GM10266 (cell line): ENCODE data around the gene DUSP10.

ENCODE experiments used
- DNase-seq: peaks from one replicate; pipeline ENCODE4 v3.0.0; 2012; ENCODE audit errors: extremely low spot score
- TF ChIP-seq, protein P1 (sequence below): IDR thresholded peaks from 2 replicates; pipeline ENCODE4 v1.5.1; 2012; ENCODE audit warnings: mild to moderate bottlenecking, low read depth; ENCODE audit not compliant: control insufficient read depth, insufficient read depth; ENCODE audit errors: missing control alignments

The DUSP10 gene

GRCh38 chr1:221725735-221726672, 15.9 kb downstream of the DUSP10 start:
- TF ChIP-seq, protein P1, sequence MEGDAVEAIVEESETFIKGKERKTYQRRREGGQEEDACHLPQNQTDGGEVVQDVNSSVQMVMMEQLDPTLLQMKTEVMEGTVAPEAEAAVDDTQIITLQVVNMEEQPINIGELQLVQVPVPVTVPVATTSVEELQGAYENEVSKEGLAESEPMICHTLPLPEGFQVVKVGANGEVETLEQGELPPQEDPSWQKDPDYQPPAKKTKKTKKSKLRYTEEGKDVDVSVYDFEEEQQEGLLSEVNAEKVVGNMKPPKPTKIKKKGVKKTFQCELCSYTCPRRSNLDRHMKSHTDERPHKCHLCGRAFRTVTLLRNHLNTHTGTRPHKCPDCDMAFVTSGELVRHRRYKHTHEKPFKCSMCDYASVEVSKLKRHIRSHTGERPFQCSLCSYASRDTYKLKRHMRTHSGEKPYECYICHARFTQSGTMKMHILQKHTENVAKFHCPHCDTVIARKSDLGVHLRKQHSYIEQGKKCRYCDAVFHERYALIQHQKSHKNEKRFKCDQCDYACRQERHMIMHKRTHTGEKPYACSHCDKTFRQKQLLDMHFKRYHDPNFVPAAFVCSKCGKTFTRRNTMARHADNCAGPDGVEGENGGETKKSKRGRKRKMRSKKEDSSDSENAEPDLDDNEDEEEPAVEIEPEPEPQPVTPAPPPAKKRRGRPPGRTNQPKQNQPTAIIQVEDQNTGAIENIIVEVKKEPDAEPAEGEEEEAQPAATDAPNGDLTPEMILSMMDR, result no peak
- DNase-seq, result peak; percentile 22

DNA sequence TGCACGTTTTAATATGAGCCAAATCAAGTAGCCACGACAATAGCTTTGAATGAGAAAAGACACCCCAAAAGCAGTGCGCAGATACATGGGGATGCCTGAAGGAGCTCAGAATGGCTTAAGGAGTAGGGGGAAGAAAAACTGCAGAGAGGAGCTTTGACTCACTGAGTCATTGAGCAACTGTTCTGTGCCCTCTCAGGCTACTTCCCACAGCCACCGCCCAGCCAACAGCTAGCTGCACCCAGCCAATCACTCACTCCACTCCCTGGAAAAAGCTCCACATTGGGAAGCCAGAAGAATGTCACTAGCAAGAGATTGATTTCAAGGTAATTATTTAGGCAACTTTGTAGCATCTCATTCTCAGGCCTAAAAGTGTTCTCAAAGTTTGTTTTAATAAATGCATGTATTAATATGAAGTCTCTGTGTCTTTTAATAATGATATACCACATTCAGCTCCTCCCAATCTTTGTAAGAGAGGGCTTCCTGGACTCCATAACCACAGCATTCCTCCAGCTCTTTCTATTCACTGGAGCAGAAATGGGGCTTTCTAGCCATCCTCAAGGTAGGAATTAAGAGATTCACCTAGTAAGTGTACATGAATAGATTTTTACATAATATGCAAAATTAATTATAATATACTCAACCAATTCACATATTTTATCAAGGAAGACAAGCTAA, 16.8 kb downstream of the DUSP10 start:
- no peak for DNase-seq
- TF ChIP-seq, protein P1, result no peak

GRCh38 chr1:221723848-221724236, 18.0 kb downstream of the DUSP10 start:
- TF ChIP-seq, protein P1, result no peak
- no peak for DNase-seq

GRCh38 chr1:221723018-221723847, 18.7 kb downstream of the DUSP10 start:
- TF ChIP-seq, protein P1, result no peak
- DNase-seq, result peak; percentile 12

DNA sequence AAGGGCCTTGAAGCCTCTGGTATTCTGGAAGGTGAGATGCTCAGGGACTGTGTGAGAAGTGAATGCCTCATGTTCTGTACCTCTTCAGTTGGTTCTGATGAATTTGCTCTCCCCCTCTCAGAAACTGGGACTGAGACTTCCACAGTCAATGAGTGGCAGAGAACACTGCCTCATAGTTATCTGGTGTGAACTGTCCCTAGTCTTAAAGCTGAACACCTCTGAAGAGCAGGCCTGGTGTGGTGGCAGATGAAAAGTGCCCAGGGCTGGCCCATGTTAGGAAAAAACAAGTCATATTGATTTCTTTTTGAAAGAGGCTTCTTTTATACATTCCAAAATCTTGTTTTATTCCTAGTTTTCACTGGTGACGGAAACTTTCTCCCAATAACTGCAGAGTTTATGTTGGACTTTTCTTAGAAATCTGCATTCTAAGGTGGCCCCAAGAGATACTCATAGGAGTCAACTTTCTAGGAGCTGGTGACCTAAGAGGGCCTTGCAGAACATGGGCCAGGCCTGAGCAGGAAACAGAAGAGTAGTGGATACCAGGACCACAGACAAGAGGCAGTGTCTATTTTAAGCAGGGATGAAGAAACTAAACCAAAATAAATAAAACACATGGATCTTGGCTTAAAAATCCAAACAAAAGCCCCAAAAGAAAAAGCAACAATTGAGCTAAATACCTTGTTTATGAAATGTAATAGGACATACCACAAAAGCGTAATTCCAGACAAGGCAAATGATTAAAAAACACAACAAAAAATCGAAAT, 19.5 kb downstream of the DUSP10 start:
- TF ChIP-seq, protein P1, result no peak

GRCh38 chr1:221720545-221720944, 21.3 kb downstream of the DUSP10 start:
- DNase-seq, result no peak
- TF ChIP-seq, protein P1, result no peak

More for the DNA sequence above, 19.5 kb downstream of the DUSP10 start:
- DNase-seq, result no peak
